Measurements from ENCODE around the gene RWDD2A.

GRCh38 chr6:83182114-83182513, 11.0 kb upstream of the RWDD2A start:
- TF ChIP-seq, protein P1, sequence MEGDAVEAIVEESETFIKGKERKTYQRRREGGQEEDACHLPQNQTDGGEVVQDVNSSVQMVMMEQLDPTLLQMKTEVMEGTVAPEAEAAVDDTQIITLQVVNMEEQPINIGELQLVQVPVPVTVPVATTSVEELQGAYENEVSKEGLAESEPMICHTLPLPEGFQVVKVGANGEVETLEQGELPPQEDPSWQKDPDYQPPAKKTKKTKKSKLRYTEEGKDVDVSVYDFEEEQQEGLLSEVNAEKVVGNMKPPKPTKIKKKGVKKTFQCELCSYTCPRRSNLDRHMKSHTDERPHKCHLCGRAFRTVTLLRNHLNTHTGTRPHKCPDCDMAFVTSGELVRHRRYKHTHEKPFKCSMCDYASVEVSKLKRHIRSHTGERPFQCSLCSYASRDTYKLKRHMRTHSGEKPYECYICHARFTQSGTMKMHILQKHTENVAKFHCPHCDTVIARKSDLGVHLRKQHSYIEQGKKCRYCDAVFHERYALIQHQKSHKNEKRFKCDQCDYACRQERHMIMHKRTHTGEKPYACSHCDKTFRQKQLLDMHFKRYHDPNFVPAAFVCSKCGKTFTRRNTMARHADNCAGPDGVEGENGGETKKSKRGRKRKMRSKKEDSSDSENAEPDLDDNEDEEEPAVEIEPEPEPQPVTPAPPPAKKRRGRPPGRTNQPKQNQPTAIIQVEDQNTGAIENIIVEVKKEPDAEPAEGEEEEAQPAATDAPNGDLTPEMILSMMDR (conservative IDR thresholded peaks at IDR 0.05; ENCODE audit: low read length): no peak
- TF ChIP-seq EZH2phosphoT487 (IDR thresholded peaks at IDR 0.05; ENCODE audit: borderline replicate concordance, low read depth, low read length): no peak

All from OCI-LY7 (cell line).